ENCODE results near the gene CDC123.

Gene CDC123

DNA sequence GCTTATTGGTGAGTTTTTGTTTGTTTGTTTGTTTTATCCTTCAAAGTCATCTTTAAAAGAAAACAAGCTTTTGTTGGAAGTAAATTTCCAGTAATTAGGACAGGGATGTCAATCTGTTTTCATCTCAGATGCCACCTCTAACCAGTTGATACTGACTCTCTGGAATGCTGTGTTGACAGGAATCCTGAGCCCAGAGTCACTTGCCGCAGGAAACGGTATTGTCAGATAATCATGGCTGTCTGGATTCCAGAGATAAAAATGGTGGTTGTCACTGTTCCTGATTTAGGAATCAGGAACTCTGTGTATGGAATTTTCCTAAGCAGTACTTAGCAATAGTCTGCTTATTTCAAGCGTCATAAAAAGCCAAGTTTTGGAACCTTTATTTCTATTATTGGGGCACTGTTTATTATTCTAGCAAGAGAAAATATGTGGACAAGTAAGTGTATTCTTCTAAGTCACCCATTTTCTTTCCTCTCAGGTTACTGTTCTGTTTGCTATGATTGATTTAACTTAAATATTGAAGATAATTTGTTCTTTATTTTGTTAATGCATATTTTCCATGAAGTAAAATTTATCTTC is 39.2 kb downstream of the CDC123 start:
- no peak overlapping the region for H3K4me3 ChIP-seq (ENCODE audit: low read depth, low read length)
- no peaks in the 10 kb centered on the region for H3K4me1 ChIP-seq (ENCODE audit: control insufficient read depth, insufficient read depth, low read length)
- H3K36me3 ChIP-seq (ENCODE audit: control insufficient read depth in 2 of 2, insufficient read depth in 1 of 2, low read length in 2 of 2): peaks cover 79 to 83% of the 10 kb centered on the region in 2 experiments
- ChIA-PET CTCF (no interaction called here), POLR2A (no interaction called here)
- no peaks in the 10 kb centered on the region for H3K9me3 ChIP-seq (ENCODE audit: control insufficient read depth, insufficient read depth, low read depth, low read length)
- no peak overlapping the region for H3K27ac ChIP-seq (ENCODE audit: extremely low read depth, low read depth, low read length)
- TF ChIP-seq MYNN (tag by site-specific recombination; IDR thresholded peaks at IDR 0.05; ENCODE audit: borderline replicate concordance): no peak
- TF ChIP-seq ZNF23 (tag by site-specific recombination; IDR thresholded peaks at IDR 0.05; ENCODE audit: borderline replicate concordance): no peak
- TF ChIP-seq GLIS1 (tag by site-specific recombination; IDR thresholded peaks at IDR 0.05): no peak
- TF ChIP-seq ZNF626 (tag by site-specific recombination; IDR thresholded peaks at IDR 0.05): no peak
- TF ChIP-seq ZNF248 (tag by site-specific recombination; IDR thresholded peaks at IDR 0.05): no peak
- no peak for TF ChIP-seq ZBTB48 (tag by site-specific recombination; IDR thresholded peaks at IDR 0.05)
- TF ChIP-seq BCL11B (tag by site-specific recombination; IDR thresholded peaks at IDR 0.05; ENCODE audit: low read depth): no peak
- TF ChIP-seq, protein P1, sequence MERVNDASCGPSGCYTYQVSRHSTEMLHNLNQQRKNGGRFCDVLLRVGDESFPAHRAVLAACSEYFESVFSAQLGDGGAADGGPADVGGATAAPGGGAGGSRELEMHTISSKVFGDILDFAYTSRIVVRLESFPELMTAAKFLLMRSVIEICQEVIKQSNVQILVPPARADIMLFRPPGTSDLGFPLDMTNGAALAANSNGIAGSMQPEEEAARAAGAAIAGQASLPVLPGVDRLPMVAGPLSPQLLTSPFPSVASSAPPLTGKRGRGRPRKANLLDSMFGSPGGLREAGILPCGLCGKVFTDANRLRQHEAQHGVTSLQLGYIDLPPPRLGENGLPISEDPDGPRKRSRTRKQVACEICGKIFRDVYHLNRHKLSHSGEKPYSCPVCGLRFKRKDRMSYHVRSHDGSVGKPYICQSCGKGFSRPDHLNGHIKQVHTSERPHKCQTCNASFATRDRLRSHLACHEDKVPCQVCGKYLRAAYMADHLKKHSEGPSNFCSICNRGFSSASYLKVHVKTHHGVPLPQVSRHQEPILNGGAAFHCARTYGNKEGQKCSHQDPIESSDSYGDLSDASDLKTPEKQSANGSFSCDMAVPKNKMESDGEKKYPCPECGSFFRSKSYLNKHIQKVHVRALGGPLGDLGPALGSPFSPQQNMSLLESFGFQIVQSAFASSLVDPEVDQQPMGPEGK (tag by site-specific recombination; IDR thresholded peaks at IDR 0.05): no peak
- TF ChIP-seq ZNF529 (tag by site-specific recombination; IDR thresholded peaks at IDR 0.05; ENCODE audit: insufficient replicate concordance): no peak
- TF ChIP-seq ZNF19 (tag by site-specific recombination; IDR thresholded peaks at IDR 0.05; ENCODE audit: low read depth): no peak
- TF ChIP-seq ZNF175 (tag by site-specific recombination; IDR thresholded peaks at IDR 0.05): no peak

- no peak overlapping the region for H3K4me3 ChIP-seq (ENCODE audit: low read depth, low read length)
- no peaks in the 10 kb centered on the region for H3K9me3 ChIP-seq (ENCODE audit: control insufficient read depth, insufficient read depth, low read depth, low read length)
- H3K4me1 ChIP-seq (ENCODE audit: control insufficient read depth, insufficient read depth, low read length): no peaks in the 10 kb centered on the region
- H3K36me3 ChIP-seq (ENCODE audit: control insufficient read depth in 2 of 2, insufficient read depth in 1 of 2, low read length in 2 of 2): peaks cover 80 to 81% of the 10 kb centered on the region in 2 experiments
- no peak overlapping the region for H3K27ac ChIP-seq (ENCODE audit: extremely low read depth, low read depth, low read length)
- CTCF ChIA-PET: no interaction called here
- POLR2A ChIA-PET: no interaction called here
- TF ChIP-seq ZSCAN18 (tag by site-specific recombination; IDR thresholded peaks at IDR 0.05) (no peak), MZF1 (tag by site-specific recombination; IDR thresholded peaks at IDR 0.05; ENCODE audit: borderline replicate concordance) (no peak), ZNF621 (tag by site-specific recombination; IDR thresholded peaks at IDR 0.05) (no peak), ZNF768 (tag by site-specific recombination; IDR thresholded peaks at IDR 0.05) (no peak), ZNF214 (tag by site-specific recombination; IDR thresholded peaks at IDR 0.05; ENCODE audit: borderline replicate concordance) (no peak), ZNF184 (tag by site-specific recombination; IDR thresholded peaks at IDR 0.05) (no peak), ZNF677 (tag by site-specific recombination; IDR thresholded peaks at IDR 0.05) (no peak), ZBTB11 (tag by site-specific recombination; conservative IDR thresholded peaks at IDR 0.05; ENCODE audit: low read depth) (no peak), ZNF623 (tag by site-specific recombination; IDR thresholded peaks at IDR 0.05) (no peak), ZNF433 (tag by site-specific recombination; IDR thresholded peaks at IDR 0.05; ENCODE audit: low read depth) (no peak), ZNF791 (tag by site-specific recombination; IDR thresholded peaks at IDR 0.05) (no peak)
- TF ChIP-seq, protein P2, sequence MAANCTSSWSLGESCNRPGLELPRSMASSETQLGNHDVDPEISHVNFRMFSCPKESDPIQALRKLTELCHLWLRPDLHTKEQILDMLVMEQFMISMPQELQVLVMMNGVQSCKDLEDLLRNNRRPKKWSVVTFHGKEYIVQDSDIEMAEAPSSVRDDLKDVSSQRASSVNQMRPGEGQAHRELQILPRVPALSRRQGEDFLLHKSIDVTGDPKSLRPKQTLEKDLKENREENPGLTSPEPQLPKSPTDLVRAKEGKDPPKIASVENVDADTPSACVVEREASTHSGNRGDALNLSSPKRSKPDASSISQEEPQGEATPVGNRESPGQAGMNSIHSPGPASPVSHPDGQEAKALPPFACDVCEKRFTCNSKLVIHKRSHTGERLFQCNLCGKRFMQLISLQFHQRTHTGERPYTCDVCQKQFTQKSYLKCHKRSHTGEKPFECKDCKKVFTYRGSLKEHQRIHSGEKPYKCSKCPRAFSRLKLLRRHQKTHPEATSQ (tag by site-specific recombination; IDR thresholded peaks at IDR 0.05): no peak
- TF ChIP-seq, protein P3, sequence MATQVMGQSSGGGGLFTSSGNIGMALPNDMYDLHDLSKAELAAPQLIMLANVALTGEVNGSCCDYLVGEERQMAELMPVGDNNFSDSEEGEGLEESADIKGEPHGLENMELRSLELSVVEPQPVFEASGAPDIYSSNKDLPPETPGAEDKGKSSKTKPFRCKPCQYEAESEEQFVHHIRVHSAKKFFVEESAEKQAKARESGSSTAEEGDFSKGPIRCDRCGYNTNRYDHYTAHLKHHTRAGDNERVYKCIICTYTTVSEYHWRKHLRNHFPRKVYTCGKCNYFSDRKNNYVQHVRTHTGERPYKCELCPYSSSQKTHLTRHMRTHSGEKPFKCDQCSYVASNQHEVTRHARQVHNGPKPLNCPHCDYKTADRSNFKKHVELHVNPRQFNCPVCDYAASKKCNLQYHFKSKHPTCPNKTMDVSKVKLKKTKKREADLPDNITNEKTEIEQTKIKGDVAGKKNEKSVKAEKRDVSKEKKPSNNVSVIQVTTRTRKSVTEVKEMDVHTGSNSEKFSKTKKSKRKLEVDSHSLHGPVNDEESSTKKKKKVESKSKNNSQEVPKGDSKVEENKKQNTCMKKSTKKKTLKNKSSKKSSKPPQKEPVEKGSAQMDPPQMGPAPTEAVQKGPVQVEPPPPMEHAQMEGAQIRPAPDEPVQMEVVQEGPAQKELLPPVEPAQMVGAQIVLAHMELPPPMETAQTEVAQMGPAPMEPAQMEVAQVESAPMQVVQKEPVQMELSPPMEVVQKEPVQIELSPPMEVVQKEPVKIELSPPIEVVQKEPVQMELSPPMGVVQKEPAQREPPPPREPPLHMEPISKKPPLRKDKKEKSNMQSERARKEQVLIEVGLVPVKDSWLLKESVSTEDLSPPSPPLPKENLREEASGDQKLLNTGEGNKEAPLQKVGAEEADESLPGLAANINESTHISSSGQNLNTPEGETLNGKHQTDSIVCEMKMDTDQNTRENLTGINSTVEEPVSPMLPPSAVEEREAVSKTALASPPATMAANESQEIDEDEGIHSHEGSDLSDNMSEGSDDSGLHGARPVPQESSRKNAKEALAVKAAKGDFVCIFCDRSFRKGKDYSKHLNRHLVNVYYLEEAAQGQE (tag by site-specific recombination; IDR thresholded peaks at IDR 0.05): no peak
Measured at GRCh38 chr10:12235796-12236195, 39.8 kb downstream of the CDC123 start.

Data from HEK293 (cell line).